Brain pericyte (primary cell): ENCODE data around the gene ERC1.

Source experiments
- DNase-seq: peaks from one replicate; pipeline ENCODE4 v3.0.0-alpha.2; 2012; ENCODE audit warnings: low read depth, low spot score

ERC1 gene

GRCh38 chr12:1435456-1435855 lies 444.4 kb downstream of the ERC1 start:
- DNase-seq = no peak

- no peak for DNase-seq
Observed at GRCh38 chr12:1436015-1436414, 445.0 kb downstream of the ERC1 start.

GRCh38 chr12:1436981-1437380 lies 446.0 kb downstream of the ERC1 start:
- no peak for DNase-seq

GRCh38 chr12:1439201-1439600 lies 448.2 kb downstream of the ERC1 start:
- no peak for DNase-seq

GRCh38 chr12:1439687-1440086 lies 448.7 kb downstream of the ERC1 start:
- no peak for DNase-seq

- DNase-seq = peak; percentile 34
Observed at GRCh38 chr12:1443421-1444141, 452.6 kb downstream of the ERC1 start.

GRCh38 chr12:1444142-1444516 lies 453.1 kb downstream of the ERC1 start:
- DNase-seq = no peak

- DNase-seq = no peak
Observed at GRCh38 chr12:1445807-1446206, 454.8 kb downstream of the ERC1 start.

- no peak for DNase-seq
Observed at GRCh38 chr12:1448336-1448735, 457.3 kb downstream of the ERC1 start.

- DNase-seq = no peak
Observed at GRCh38 chr12:1453810-1454209, 462.8 kb downstream of the ERC1 start.

- no peak for DNase-seq
Observed at GRCh38 chr12:1456885-1457284, 465.9 kb downstream of the ERC1 start.

- no peak for DNase-seq
Observed at GRCh38 chr12:1457901-1458300, 466.9 kb downstream of the ERC1 start.

GRCh38 chr12:1459339-1459738 lies 468.3 kb downstream of the ERC1 start:
- no peak for DNase-seq

- no peak for DNase-seq
Observed at GRCh38 chr12:1463073-1463905, 472.3 kb downstream of the ERC1 start.

- no peak for DNase-seq
Observed at GRCh38 chr12:1464925-1465324, 473.9 kb downstream of the ERC1 start.

GRCh38 chr12:1465990-1466389 lies 475.0 kb downstream of the ERC1 start:
- DNase-seq = no peak

- DNase-seq = no peak
Observed at GRCh38 chr12:1466481-1467154, 475.6 kb downstream of the ERC1 start.

GRCh38 chr12:1467710-1468109 lies 476.7 kb downstream of the ERC1 start:
- DNase-seq = no peak

GRCh38 chr12:1469070-1469469 lies 478.0 kb downstream of the ERC1 start:
- no peak for DNase-seq

- DNase-seq = no peak
Observed at GRCh38 chr12:1470051-1470450, 479.0 kb downstream of the ERC1 start.

GRCh38 chr12:1471224-1471623 lies 480.2 kb downstream of the ERC1 start:
- no peak for DNase-seq

GRCh38 chr12:1473418-1473817 lies 482.4 kb downstream of the ERC1 start:
- no peak for DNase-seq
